Left ventricle myocardium inferior (tissue), 1 donor: Measurements from ENCODE around the gene POLR2L. TPM values are rescaled to one million over a fixed set of nuclear protein-coding genes. Genes with fewer than 3 reads are reported as not detected.

Experiments
- DNase-seq: peaks from one replicate; pipeline ENCODE4 v3.0.0-alpha.2; 2020
- H3K27ac ChIP-seq: fragments of 200-600 bp; replicated peaks from 2 replicates; pipeline ENCODE4 v1.8.0; 2021
- H3K27me3 ChIP-seq: fragments of 200-600 bp; 2 replicates; pipeline ENCODE4 v1.8.0; 2021; ENCODE audit warnings: low read depth
- H3K36me3 ChIP-seq: fragments of 200-600 bp; 2 replicates; pipeline ENCODE4 v1.8.0; 2021
- H3K4me1 ChIP-seq: fragments of 200-600 bp; 2 replicates; pipeline ENCODE4 v1.8.0; 2021
- H3K4me3 ChIP-seq: fragments of 200-600 bp; 2 replicates; pipeline ENCODE4 v1.8.0; 2021; ENCODE audit warnings: mild to moderate bottlenecking, moderate library complexity
- H3K9me3 ChIP-seq: fragments of 200-600 bp; replicated peaks from 2 replicates; pipeline ENCODE4 v1.8.0; 2021
- CTCF ChIP-seq: fragments of 200-600 bp; IDR thresholded peaks from 2 replicates; pipeline ENCODE4 v1.8.0; 2021; ENCODE audit warnings: antibody characterized with exemption, mild to moderate bottlenecking, borderline replicate concordance
- intact Hi-C: fragments of 100-400 bp; cut with micrococcal nuclease; formaldehyde crosslinking; loops from one replicate; pipeline ENCODE4 v1.11.0; 2022
- total RNA-seq: library from RNA; stranded (reverse); fragmentation: NEBNext Ultra II Directional; extraction: Animal tissue kit (Norgen Biotek cat#: 25700); gene quantifications from one replicate; pipeline ENCODE4 v1.2.1, GENCODE V29; 2021
- donor health status: DM: no; HTN: yes; CAD: no; lungs with severe emphysema.

Gene POLR2L
- total RNA-seq, 1 donor from 2014 or later, result 226 TPM

GRCh38 chr11:829176-829846 lies 13.0 kb downstream of the POLR2L start:
- H3K4me1 ChIP-seq, result peaks cover 89% of the 10 kb centered on the region
- H3K4me3 ChIP-seq, result peak overlapping the region; percentile 73
- H3K27ac ChIP-seq, result peak overlapping the region; percentile 92
- no peaks in the 10 kb centered on the region for H3K9me3 ChIP-seq
- intact Hi-C loops, result no loop called here
- no peaks in the 10 kb centered on the region for H3K27me3 ChIP-seq
- TF ChIP-seq CTCF, result no peak
- H3K36me3 ChIP-seq, result peaks cover 17% of the 10 kb centered on the region
- peak; percentile 56 for DNase-seq

- Histone ChIP-seq H3K4me1 (peaks cover 86% of the 10 kb centered on the region), H3K9me3 (no peaks in the 10 kb centered on the region), H3K27ac (peak overlapping the region; percentile 92), H3K4me3 (peak overlapping the region; percentile 73), H3K27me3 (no peaks in the 10 kb centered on the region), H3K36me3 (peaks cover 24% of the 10 kb centered on the region)
- no peak for DNase-seq
- intact Hi-C loops, result no loop called here
- no peak for TF ChIP-seq CTCF
These were observed 13.7 kb downstream of the POLR2L start for GRCh38 chr11:828506-829175.

- Histone ChIP-seq H3K36me3 (peaks cover 31% of the 10 kb centered on the region), H3K27me3 (no peaks in the 10 kb centered on the region), H3K4me1 (peaks cover 87% of the 10 kb centered on the region), H3K4me3 (peak within 1 kb of the TSS; percentile 73), H3K9me3 (no peaks in the 10 kb centered on the region), H3K27ac (peak within 1 kb of the TSS; percentile 92)
- no peak for TF ChIP-seq CTCF
- intact Hi-C loops, result no loop called here
- DNase-seq, result no peak
These were observed 14.5 kb downstream of the POLR2L start, which contains the start of gene CRACR2B for GRCh38 chr11:827897-828192. Gene CRACR2B, plus strand, starts transcription at chr11:827919. Its CDS starts 689 bp downstream, at chr11:828608.

- intact Hi-C loops, result no loop called here
- Histone ChIP-seq H3K36me3 (peaks cover 37% of the 10 kb centered on the region), H3K4me1 (peaks cover 88% of the 10 kb centered on the region), H3K9me3 (no peaks in the 10 kb centered on the region), H3K27me3 (no peaks in the 10 kb centered on the region), H3K4me3 (peak overlapping the region; percentile 73), H3K27ac (peak overlapping the region; percentile 92)
- no peak for DNase-seq
- no peak for TF ChIP-seq CTCF
These were observed 15.0 kb downstream of the POLR2L start for GRCh38 chr11:827146-827896.

- no peaks in the 10 kb centered on the region for H3K27me3 ChIP-seq
- H3K36me3 ChIP-seq, result peaks cover 42% of the 10 kb centered on the region
- H3K27ac ChIP-seq, result peak overlapping the region; percentile 92
- H3K4me1 ChIP-seq, result peaks cover 88% of the 10 kb centered on the region
- intact Hi-C loops, result no loop called here
- DNase-seq, result no peak
- no peak for TF ChIP-seq CTCF
- peak overlapping the region; percentile 73 for H3K4me3 ChIP-seq
- no peaks in the 10 kb centered on the region for H3K9me3 ChIP-seq
These were observed 15.5 kb downstream of the POLR2L start for GRCh38 chr11:826836-827145.
